ENCODE results near the gene ABCA2.

DNA sequence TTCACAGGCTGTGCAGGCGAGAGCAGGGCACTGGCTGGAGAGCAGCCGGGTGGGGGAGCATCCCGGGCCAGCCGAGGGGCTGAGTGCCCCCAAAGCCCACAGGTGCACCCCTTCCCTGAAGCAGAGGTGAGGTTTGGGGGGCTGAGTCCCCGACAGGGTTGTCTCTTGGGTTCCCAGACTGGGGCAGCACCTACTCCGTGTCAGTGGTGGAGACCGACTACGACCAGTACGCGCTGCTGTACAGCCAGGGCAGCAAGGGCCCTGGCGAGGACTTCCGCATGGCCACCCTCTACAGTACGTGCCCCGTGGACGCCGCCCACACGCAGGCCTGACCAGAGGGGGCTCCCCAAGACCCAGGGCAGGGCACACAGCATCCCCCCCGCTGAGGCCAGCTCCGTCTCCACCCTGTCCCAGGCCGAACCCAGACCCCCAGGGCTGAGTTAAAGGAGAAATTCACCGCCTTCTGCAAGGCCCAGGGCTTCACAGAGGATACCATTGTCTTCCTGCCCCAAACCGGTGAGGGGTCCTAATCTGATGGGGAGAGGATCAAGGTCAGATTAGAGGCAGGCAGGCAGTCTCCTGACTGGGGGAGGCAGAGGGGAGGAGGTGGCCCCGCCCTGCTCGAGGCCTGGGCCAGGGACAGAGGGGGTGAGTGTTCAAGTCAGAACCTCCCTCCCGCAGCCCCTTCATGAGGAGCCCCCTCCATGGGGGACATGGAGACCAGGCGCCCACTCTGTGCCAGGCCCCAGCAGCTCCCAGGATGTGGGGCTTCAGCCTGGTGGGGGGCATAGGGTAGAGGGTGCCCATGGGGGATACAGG, 48.1 kb downstream of the ABCA2 start:
- TF ChIP-seq, protein P1, sequence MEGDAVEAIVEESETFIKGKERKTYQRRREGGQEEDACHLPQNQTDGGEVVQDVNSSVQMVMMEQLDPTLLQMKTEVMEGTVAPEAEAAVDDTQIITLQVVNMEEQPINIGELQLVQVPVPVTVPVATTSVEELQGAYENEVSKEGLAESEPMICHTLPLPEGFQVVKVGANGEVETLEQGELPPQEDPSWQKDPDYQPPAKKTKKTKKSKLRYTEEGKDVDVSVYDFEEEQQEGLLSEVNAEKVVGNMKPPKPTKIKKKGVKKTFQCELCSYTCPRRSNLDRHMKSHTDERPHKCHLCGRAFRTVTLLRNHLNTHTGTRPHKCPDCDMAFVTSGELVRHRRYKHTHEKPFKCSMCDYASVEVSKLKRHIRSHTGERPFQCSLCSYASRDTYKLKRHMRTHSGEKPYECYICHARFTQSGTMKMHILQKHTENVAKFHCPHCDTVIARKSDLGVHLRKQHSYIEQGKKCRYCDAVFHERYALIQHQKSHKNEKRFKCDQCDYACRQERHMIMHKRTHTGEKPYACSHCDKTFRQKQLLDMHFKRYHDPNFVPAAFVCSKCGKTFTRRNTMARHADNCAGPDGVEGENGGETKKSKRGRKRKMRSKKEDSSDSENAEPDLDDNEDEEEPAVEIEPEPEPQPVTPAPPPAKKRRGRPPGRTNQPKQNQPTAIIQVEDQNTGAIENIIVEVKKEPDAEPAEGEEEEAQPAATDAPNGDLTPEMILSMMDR (IDR thresholded peaks at IDR 0.05), result no peak
- TF ChIP-seq EP300 (IDR thresholded peaks at IDR 0.05), result no peak
